ENCODE results near the gene KLHL29.

The KLHL29 gene

GRCh38 chr2:23513245-23513871, 128.4 kb downstream of the KLHL29 start:
- DNase-seq (ENCODE audit: low spot score) = no peak

GRCh38 chr2:23513872-23514793, 129.2 kb downstream of the KLHL29 start:
- no peak for DNase-seq (ENCODE audit: low spot score)

GRCh38 chr2:23516520-23517256, 131.7 kb downstream of the KLHL29 start:
- no peak for DNase-seq (ENCODE audit: low spot score)

- DNase-seq (ENCODE audit: low spot score) = no peak
Observed at GRCh38 chr2:23518481-23519333, 133.7 kb downstream of the KLHL29 start.

- no peak for DNase-seq (ENCODE audit: low spot score)
Observed at GRCh38 chr2:23519334-23519651, 134.3 kb downstream of the KLHL29 start.

GRCh38 chr2:23520256-23520655, 135.3 kb downstream of the KLHL29 start:
- peak; percentile 90 for DNase-seq (ENCODE audit: low spot score)

- no peak for DNase-seq (ENCODE audit: low spot score)
Observed at GRCh38 chr2:23521060-23521459, 136.1 kb downstream of the KLHL29 start.

GRCh38 chr2:23522726-23523372, 137.9 kb downstream of the KLHL29 start:
- no peak for DNase-seq (ENCODE audit: low spot score)

GRCh38 chr2:23523373-23524260, 138.6 kb downstream of the KLHL29 start:
- no peak for DNase-seq (ENCODE audit: low spot score)

GRCh38 chr2:23524261-23524706, 139.3 kb downstream of the KLHL29 start:
- peak; percentile 64 for DNase-seq (ENCODE audit: low spot score)

- no peak for DNase-seq (ENCODE audit: low spot score)
Observed at GRCh38 chr2:23525137-23525765, 140.3 kb downstream of the KLHL29 start.

GRCh38 chr2:23526114-23526513, 141.1 kb downstream of the KLHL29 start:
- no peak for DNase-seq (ENCODE audit: low spot score)

- DNase-seq (ENCODE audit: low spot score) = no peak
Observed at GRCh38 chr2:23526835-23527790, 142.1 kb downstream of the KLHL29 start.

GRCh38 chr2:23528171-23528570, 143.2 kb downstream of the KLHL29 start:
- DNase-seq (ENCODE audit: low spot score) = no peak

- no peak for DNase-seq (ENCODE audit: low spot score)
Observed at GRCh38 chr2:23528690-23529089, 143.7 kb downstream of the KLHL29 start.

- DNase-seq (ENCODE audit: low spot score) = no peak
Observed at GRCh38 chr2:23529659-23530058, 144.7 kb downstream of the KLHL29 start.

- DNase-seq (ENCODE audit: low spot score) = no peak
Observed at GRCh38 chr2:23530206-23530908, 145.4 kb downstream of the KLHL29 start.

GRCh38 chr2:23530909-23531276, 145.9 kb downstream of the KLHL29 start:
- no peak for DNase-seq (ENCODE audit: low spot score)
